K562 (cell line): ENCODE results near the gene CYP2R1. TPM values are rescaled to one million over a fixed set of nuclear protein-coding genes. Genes with fewer than 3 reads are reported as not detected.
A peak's percentile ranks its signal among the peaks of the same experiment; 100 is the strongest.

ENCODE experiments used
- ARHGAP35 ChIP-seq: fragments of 450-650 bp; IDR thresholded peaks from 2 replicates; pipeline ENCODE4 v1.6.1; 2018; ENCODE audit not compliant: partially characterized antibody
- CBX2 ChIP-seq: fragments of 200-600 bp; sonication (generic); IDR thresholded peaks from one replicate; pipeline ENCODE4 v1.6.1; 2012; ENCODE audit warnings: mild to moderate bottlenecking, low read length, inconsistent platforms; ENCODE audit not compliant: insufficient read depth, poor library complexity, severe bottlenecking
- COPS2 ChIP-seq: fragments of 450-650 bp; conservative IDR thresholded peaks from 2 replicates; pipeline ENCODE4 v1.6.1; 2016; ENCODE audit warnings: mild to moderate bottlenecking, moderate library complexity
- ETS2 ChIP-seq: IDR thresholded peaks from 2 replicates; pipeline ENCODE4 v1.6.1; 2016; ENCODE audit warnings: borderline replicate concordance, missing genetic modification characterization, mild to moderate bottlenecking, moderate library complexity, missing compliant biosample characterization; ENCODE audit not compliant: poor library complexity, severe bottlenecking
- FIP1L1 ChIP-seq: fragments of 200-400 bp; formaldehyde crosslinking; IDR thresholded peaks from 2 replicates; pipeline ENCODE4 v1.6.1; 2018; ENCODE audit warnings: mild to moderate bottlenecking, low read depth, low read length; ENCODE audit not compliant: poor library complexity, severe bottlenecking
- GTF3C2 ChIP-seq: IDR thresholded peaks from 3 replicates; pipeline ENCODE4 v1.6.1; 2011; ENCODE audit warnings: borderline replicate concordance, mild to moderate bottlenecking, moderate library complexity; ENCODE audit not compliant: insufficient read length; ENCODE audit errors: extremely low read depth
- MEF2A ChIP-seq: IDR thresholded peaks from 2 replicates; pipeline ENCODE4 v1.6.1; 2011; ENCODE audit warnings: low read depth, mild to moderate bottlenecking, low read length, moderate library complexity; ENCODE audit not compliant: control insufficient read depth
- NCOR1 ChIP-seq: fragments of 450-650 bp; IDR thresholded peaks from 2 replicates; pipeline ENCODE4 v1.6.1; 2016; ENCODE audit warnings: mild to moderate bottlenecking, moderate library complexity
- PML ChIP-seq: IDR thresholded peaks from 2 replicates; pipeline ENCODE4 v1.6.1; 2012; ENCODE audit warnings: low read length, inconsistent platforms
- POU5F1 ChIP-seq: fragments of 150-350 bp; IDR thresholded peaks from 2 replicates; pipeline ENCODE4 v1.6.1; 2014; ENCODE audit warnings: borderline replicate concordance, low read length, low read depth, mild to moderate bottlenecking; ENCODE audit not compliant: partially characterized antibody
- SMARCB1 ChIP-seq: IDR thresholded peaks from 2 replicates; pipeline ENCODE4 v1.6.1; 2011; ENCODE audit warnings: improper control_type of control experiment, low read depth; ENCODE audit not compliant: insufficient read length
- TAF15 ChIP-seq: fragments of 200-400 bp; formaldehyde crosslinking; IDR thresholded peaks from 2 replicates; pipeline ENCODE4 v1.6.1; 2017; ENCODE audit warnings: mild to moderate bottlenecking, low read depth, low read length, moderate library complexity
- TRIM25 ChIP-seq: fragments of 450-650 bp; IDR thresholded peaks from 2 replicates; pipeline ENCODE4 v1.7.0; 2016; ENCODE audit warnings: borderline replicate concordance
- ZBTB12 ChIP-seq: fragments of 250-450 bp; sonication (Bioruptor Pico); IDR thresholded peaks from 2 replicates; pipeline ENCODE4 v1.4.0; 2020
- ZBTB33 ChIP-seq: sonication (generic); formaldehyde crosslinking; IDR thresholded peaks from 2 replicates; pipeline ENCODE4 v1.8.1; 2023; ENCODE audit warnings: mild to moderate bottlenecking, missing genetic modification reagents
- ZNF143 ChIP-seq: sonication (generic); formaldehyde crosslinking; IDR thresholded peaks from 2 replicates; pipeline ENCODE4 v1.9.0; 2022; ENCODE audit warnings: mild to moderate bottlenecking, missing genetic modification reagents
- ZNF175 ChIP-seq: fragments of 200-800 bp; sonication (Bioruptor generic); IDR thresholded peaks from 2 replicates; pipeline ENCODE4 v1.6.1; 2016; ENCODE audit warnings: low read depth, mild to moderate bottlenecking, missing genetic modification characterization, missing compliant biosample characterization
- ZNF41 ChIP-seq: fragments of 250-450 bp; sonication (Bioruptor Pico); conservative IDR thresholded peaks from 2 replicates; pipeline ENCODE4 v1.4.0; 2020; ENCODE audit warnings: mild to moderate bottlenecking
- polyA plus RNA-seq, 8 experiments: library from polyadenylated mRNA; depleted of rRNA in 4 of 8; stranded (reverse) in 5 of 8; unstranded in 3 of 8; fragments of >200 nt; fragmentation: Nextera tagmentation in 2 of 8; fragmentation: Illumina TruSeq in 1 of 8; extraction: Ambion mirVana in 2 of 8; extraction: Trizol in 1 of 8; gene quantifications; 2 replicates each; pipeline versions ENCODE4 v1.2.1 to v1.2.3, GENCODE V29; 2011 to 2014; ENCODE audit warnings: inconsistent platforms in 1 of 8, missing spikeins in 1 of 8
- total RNA-seq, 7 experiments: library from RNA; depleted of rRNA in 6 of 7; stranded (reverse); fragments of >200 nt in 6 of 7; fragmentation: Illumina TruSeq in 2 of 7; extraction: Trizol in 2 of 7; gene quantifications; 2 replicates each; pipeline versions ENCODE4 v1.2.1 to v1.2.3, GENCODE V29; 2011 to 2021; ENCODE audit warnings: low replicate concordance in 1 of 7

The CYP2R1 gene
- total and polyA plus RNA-seq, 9 of the 15 experiments (the other 6 are each of a cell fraction or from before 2014, with no cell fraction given) = 19.4 to 40.5 (median 29.4) TPM

- TF ChIP-seq ZBTB33 = no peak
- TF ChIP-seq TAF15 = no peak
- no peak for TF ChIP-seq COPS2
- no peak for TF ChIP-seq ARHGAP35
- peak; percentile 93 for TF ChIP-seq ZNF175 (CRISPR knock-in tag)
- TF ChIP-seq GTF3C2 = no peak
- no peak for TF ChIP-seq POU5F1
- no peak for TF ChIP-seq ZBTB12
- no peak for TF ChIP-seq CBX2
- TF ChIP-seq NCOR1 = no peak; the same call in 1 of the 2 replicates
- no peak for TF ChIP-seq ZNF143 (CRISPR knock-in tag)
- TF ChIP-seq ZNF41 (CRISPR knock-in tag) = peak; percentile 37; the same call in 1 of the 2 replicates
- TF ChIP-seq MEF2A = no peak
- no peak for TF ChIP-seq ETS2 (tag)
- no peak for TF ChIP-seq TRIM25
- no peak for TF ChIP-seq SMARCB1
- TF ChIP-seq PML = no peak
- no peak for TF ChIP-seq FIP1L1
Measured at GRCh38 chr11:14894657-14895598, 2.9 kb upstream of the CYP2R1 start (continued).
